DOHH2 (cell line): ENCODE results near the gene NCBP3.

Experiments
- H3F3A ChIP-seq: fragments of 200-600 bp; sonication (generic), shearing (Covaris generic); 2 replicates; pipeline ENCODE4 v1.6.0; 2016; ENCODE audit warnings: antibody characterized with exemption, mild to moderate bottlenecking; ENCODE audit not compliant: control insufficient read depth, insufficient read depth
- H3K27ac ChIP-seq: fragments of 200-600 bp; sonication (generic); 2 replicates; pipeline ENCODE4 v1.5.1; 2014; ENCODE audit warnings: low read depth, mild to moderate bottlenecking, low read length, moderate library complexity
- H3K27me3 ChIP-seq: fragments of 200-600 bp; sonication (generic); 2 replicates; pipeline ENCODE4 v1.6.1; 2014; ENCODE audit warnings: mild to moderate bottlenecking, low read length, mixed read lengths; ENCODE audit not compliant: control insufficient read depth
- H3K36me3 ChIP-seq: fragments of 200-600 bp; sonication (generic); 2 replicates; pipeline ENCODE4 v1.6.1; 2014; ENCODE audit warnings: mild to moderate bottlenecking, low read length, moderate library complexity, mixed read lengths; ENCODE audit not compliant: control insufficient read depth
- H3K4me1 ChIP-seq: fragments of 200-600 bp; sonication (generic); 2 replicates; pipeline ENCODE4 v1.6.1; 2014; ENCODE audit warnings: mild to moderate bottlenecking, low read length, mixed read lengths; ENCODE audit not compliant: control insufficient read depth
- H3K4me2 ChIP-seq: fragments of 200-600 bp; sonication (generic); 2 replicates; pipeline ENCODE4 v1.6.0; 2014; ENCODE audit warnings: mild to moderate bottlenecking, low read length, moderate library complexity
- H3K4me3 ChIP-seq: fragments of 200-600 bp; sonication (generic); 2 replicates; pipeline ENCODE4 v1.5.1; 2014; ENCODE audit warnings: mild to moderate bottlenecking, low read length, mixed read lengths
- H3K79me2 ChIP-seq: fragments of 200-600 bp; sonication (generic); 2 replicates; pipeline ENCODE4 v1.6.1; 2014; ENCODE audit warnings: mild to moderate bottlenecking, low read length, mixed read lengths; ENCODE audit not compliant: control insufficient read depth
- H3K9me2 ChIP-seq: fragments of 200-600 bp; sonication (generic); replicated peaks from 2 replicates; pipeline ENCODE4 v1.6.1; 2014; ENCODE audit warnings: mild to moderate bottlenecking, low read length, mixed read lengths; ENCODE audit not compliant: control insufficient read depth
- H3K9me3 ChIP-seq: fragments of 200-600 bp; sonication (generic); 2 replicates; pipeline ENCODE4 v1.6.1; 2014; ENCODE audit warnings: antibody characterized with exemption, low read length, mixed read lengths; ENCODE audit not compliant: control insufficient read depth, insufficient read depth
- H4K20me1 ChIP-seq: fragments of 200-600 bp; sonication (generic); 2 replicates; pipeline ENCODE4 v1.6.0; 2014; ENCODE audit warnings: low read depth, mild to moderate bottlenecking, antibody characterized with exemption, low read length, moderate library complexity; ENCODE audit not compliant: control insufficient read depth, insufficient read depth
- CTCF ChIP-seq: fragments of 200-600 bp; sonication (generic); IDR thresholded peaks from one replicate; pipeline ENCODE4 v1.5.1; 2014; ENCODE audit warnings: antibody characterized with exemption, mild to moderate bottlenecking, low read depth, low read length; ENCODE audit not compliant: poor library complexity, severe bottlenecking
- EZH2phosphoT487 ChIP-seq: fragments of 200-600 bp; sonication (generic); IDR thresholded peaks from 2 replicates; pipeline ENCODE4 v1.6.1; 2017; ENCODE audit warnings: borderline replicate concordance, mild to moderate bottlenecking, antibody characterized with exemption, low read length, moderate library complexity, mixed read lengths

NCBP3 gene

GRCh38 chr17:3885271-3885670, 39.2 kb upstream of the NCBP3 start:
- H3K4me1 ChIP-seq: peaks cover 15% of the 10 kb centered on the region
- TF ChIP-seq CTCF: no peak
- TF ChIP-seq EZH2phosphoT487: no peak
- no peaks in the 10 kb centered on the region for H3K9me2 ChIP-seq
- no peaks in the 10 kb centered on the region for H3F3A ChIP-seq
- H3K27me3 ChIP-seq: no peaks in the 10 kb centered on the region
- no peaks in the 10 kb centered on the region for H3K36me3 ChIP-seq
- H3K4me3 ChIP-seq: no peak overlapping the region
- no peaks in the 10 kb centered on the region for H4K20me1 ChIP-seq
- H3K79me2 ChIP-seq: no peaks in the 10 kb centered on the region
- no peak overlapping the region for H3K27ac ChIP-seq
- H3K9me3 ChIP-seq: no peaks in the 10 kb centered on the region
- H3K4me2 ChIP-seq: no peak overlapping the region

GRCh38 chr17:3884188-3884587, 38.1 kb upstream of the NCBP3 start:
- H3K27me3 ChIP-seq: no peaks in the 10 kb centered on the region
- H3K4me1 ChIP-seq: peaks cover 9% of the 10 kb centered on the region
- H4K20me1 ChIP-seq: no peaks in the 10 kb centered on the region
- H3K9me2 ChIP-seq: no peaks in the 10 kb centered on the region
- no peak for TF ChIP-seq EZH2phosphoT487
- no peak for TF ChIP-seq CTCF
- H3K27ac ChIP-seq: no peak overlapping the region
- no peak overlapping the region for H3K4me3 ChIP-seq
- no peaks in the 10 kb centered on the region for H3F3A ChIP-seq
- H3K4me2 ChIP-seq: no peak overlapping the region
- no peaks in the 10 kb centered on the region for H3K36me3 ChIP-seq
- no peaks in the 10 kb centered on the region for H3K79me2 ChIP-seq
- H3K9me3 ChIP-seq: no peaks in the 10 kb centered on the region

GRCh38 chr17:3882276-3882675, 36.2 kb upstream of the NCBP3 start:
- no peak overlapping the region for H3K4me3 ChIP-seq
- no peaks in the 10 kb centered on the region for H3K36me3 ChIP-seq
- H3K27me3 ChIP-seq: no peaks in the 10 kb centered on the region
- H3K4me1 ChIP-seq: peaks cover 8% of the 10 kb centered on the region
- no peaks in the 10 kb centered on the region for H4K20me1 ChIP-seq
- H3K79me2 ChIP-seq: no peaks in the 10 kb centered on the region
- H3K4me2 ChIP-seq: no peak overlapping the region
- TF ChIP-seq CTCF: no peak
- TF ChIP-seq EZH2phosphoT487: no peak
- no peaks in the 10 kb centered on the region for H3K9me3 ChIP-seq
- no peaks in the 10 kb centered on the region for H3F3A ChIP-seq
- H3K27ac ChIP-seq: no peak overlapping the region
- no peaks in the 10 kb centered on the region for H3K9me2 ChIP-seq

- Histone ChIP-seq H4K20me1 (no peaks in the 10 kb centered on the region), H3K27ac (no peak overlapping the region), H3K4me2 (no peak overlapping the region), H3K4me3 (no peak overlapping the region), H3K9me3 (no peaks in the 10 kb centered on the region), H3K27me3 (no peaks in the 10 kb centered on the region), H3K79me2 (no peaks in the 10 kb centered on the region), H3F3A (no peaks in the 10 kb centered on the region), H3K9me2 (no peaks in the 10 kb centered on the region), H3K4me1 (no peaks in the 10 kb centered on the region), H3K36me3 (no peaks in the 10 kb centered on the region)
- TF ChIP-seq EZH2phosphoT487: no peak
- no peak for TF ChIP-seq CTCF
Measured at GRCh38 chr17:3880983-3881382, 34.9 kb upstream of the NCBP3 start.
